ENCODE measurements around the gene ARHGAP8.
"Not testable (repeated sequence)": the region's sequence is repeated elsewhere in the genome, so short reads cannot be mapped to it uniquely, and the experiment has no call there.

The ARHGAP8 gene

GRCh38 chr22:44891791-44892190, 139.4 kb downstream of the ARHGAP8 start:
- DNase-seq = no peak

- no peak for DNase-seq
Observed at GRCh38 chr22:44892243-44892642, 139.9 kb downstream of the ARHGAP8 start.

GRCh38 chr22:44892803-44893730, 140.7 kb downstream of the ARHGAP8 start:
- no peak for DNase-seq

- DNase-seq = no peak
Observed at GRCh38 chr22:44893731-44894080, 141.3 kb downstream of the ARHGAP8 start.

GRCh38 chr22:44894321-44894720, 141.9 kb downstream of the ARHGAP8 start:
- no peak for DNase-seq

- no peak for DNase-seq
Observed at GRCh38 chr22:44894782-44895181, 142.4 kb downstream of the ARHGAP8 start.

- no peak for DNase-seq
Observed at GRCh38 chr22:44895296-44896055, 143.1 kb downstream of the ARHGAP8 start.

- DNase-seq = no peak
Observed at GRCh38 chr22:44898236-44898635, 145.9 kb downstream of the ARHGAP8 start.

- no peak for DNase-seq
Observed at GRCh38 chr22:44901301-44901700, 148.9 kb downstream of the ARHGAP8 start.

GRCh38 chr22:44903164-44903563, 150.8 kb downstream of the ARHGAP8 start:
- DNase-seq = not testable (repeated sequence)

- not testable (repeated sequence) for DNase-seq
Observed at GRCh38 chr22:44904492-44905152, 152.2 kb downstream of the ARHGAP8 start.

- DNase-seq = no peak
Observed at GRCh38 chr22:44906248-44906936, 154.0 kb downstream of the ARHGAP8 start.

GRCh38 chr22:44906999-44907644, 154.7 kb downstream of the ARHGAP8 start:
- no peak for DNase-seq

GRCh38 chr22:44907765-44908737, 155.7 kb downstream of the ARHGAP8 start:
- DNase-seq = no peak

GRCh38 chr22:44909241-44909640, 156.9 kb downstream of the ARHGAP8 start:
- no peak for DNase-seq

All from NCI-H2081 treated with DMSO at 0.1 percent for 48 hours (cell line).